HG03095 (cell line): ENCODE data around the gene LRFN5.
"Not testable (repeated sequence)": the region's sequence is repeated elsewhere in the genome, so short reads cannot be mapped to it uniquely, and the experiment has no call there.

Experiments used
- ATAC-seq: cut with Tn5 transposase; IDR thresholded peaks from one replicate; pipeline ENCODE4 v1.9.1; 2021; ENCODE audit warnings: moderate library complexity; ENCODE audit not compliant: unreplicated experiment

Gene LRFN5

GRCh38 chr14:41878321-41878720 is 271.6 kb downstream of the LRFN5 start:
- ATAC-seq = no peak

GRCh38 chr14:41891624-41892023 is 284.9 kb downstream of the LRFN5 start:
- no peak for ATAC-seq

- ATAC-seq = no peak
Measured at GRCh38 chr14:41899416-41899815, 292.7 kb downstream of the LRFN5 start.

GRCh38 chr14:41900644-41901043 is 294.0 kb downstream of the LRFN5 start:
- ATAC-seq = no peak

- no peak for ATAC-seq
Measured at GRCh38 chr14:41901089-41901488, 294.4 kb downstream of the LRFN5 start.

- ATAC-seq = no peak
Measured at GRCh38 chr14:41905394-41905964, 298.8 kb downstream of the LRFN5 start.

- ATAC-seq = not testable (repeated sequence)
Measured at GRCh38 chr14:41911155-41911554, 304.5 kb downstream of the LRFN5 start.

GRCh38 chr14:41913398-41913797 is 306.7 kb downstream of the LRFN5 start:
- no peak for ATAC-seq

- no peak for ATAC-seq
Measured at GRCh38 chr14:41915732-41916131, 309.1 kb downstream of the LRFN5 start.

GRCh38 chr14:41916313-41916712 is 309.6 kb downstream of the LRFN5 start:
- no peak for ATAC-seq

- ATAC-seq = no peak
Measured at GRCh38 chr14:41925409-41925808, 318.7 kb downstream of the LRFN5 start.

- no peak for ATAC-seq
Measured at GRCh38 chr14:41950428-41951151, 343.9 kb downstream of the LRFN5 start.
